HG02588 (cell line): ENCODE results near the gene FLVCR2.

ENCODE experiments used
- ATAC-seq: cut with Tn5 transposase; IDR thresholded peaks from one replicate; pipeline ENCODE4 v1.9.1; 2021; ENCODE audit warnings: mild to moderate bottlenecking, moderate library complexity; ENCODE audit not compliant: unreplicated experiment

Gene FLVCR2

GRCh38 chr14:75553761-75554364, 24.6 kb upstream of the FLVCR2 start:
- no peak for ATAC-seq

DNA sequence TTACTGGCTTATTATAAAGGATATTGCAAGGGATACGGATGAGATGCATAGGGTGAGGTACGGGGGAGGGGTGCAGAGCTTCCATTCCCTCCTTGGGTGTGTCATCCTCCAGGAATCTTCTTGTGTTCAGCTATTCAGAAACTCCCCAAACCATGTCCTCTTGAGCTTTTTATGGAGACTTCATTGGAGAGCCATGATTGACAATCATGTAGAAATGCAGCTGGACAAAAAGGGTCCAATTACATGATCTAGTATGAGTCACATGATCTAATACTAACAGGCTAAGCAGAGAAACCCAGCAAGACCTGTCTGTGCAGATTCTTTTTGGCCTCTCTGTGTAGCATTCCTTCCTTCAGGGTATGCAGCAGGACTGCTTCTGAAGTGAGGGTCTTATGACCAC, 23.9 kb upstream of the FLVCR2 start:
- ATAC-seq = no peak

GRCh38 chr14:75558440-75558839, 20.0 kb upstream of the FLVCR2 start:
- no peak for ATAC-seq

GRCh38 chr14:75559045-75559444, 19.4 kb upstream of the FLVCR2 start:
- ATAC-seq = no peak

DNA sequence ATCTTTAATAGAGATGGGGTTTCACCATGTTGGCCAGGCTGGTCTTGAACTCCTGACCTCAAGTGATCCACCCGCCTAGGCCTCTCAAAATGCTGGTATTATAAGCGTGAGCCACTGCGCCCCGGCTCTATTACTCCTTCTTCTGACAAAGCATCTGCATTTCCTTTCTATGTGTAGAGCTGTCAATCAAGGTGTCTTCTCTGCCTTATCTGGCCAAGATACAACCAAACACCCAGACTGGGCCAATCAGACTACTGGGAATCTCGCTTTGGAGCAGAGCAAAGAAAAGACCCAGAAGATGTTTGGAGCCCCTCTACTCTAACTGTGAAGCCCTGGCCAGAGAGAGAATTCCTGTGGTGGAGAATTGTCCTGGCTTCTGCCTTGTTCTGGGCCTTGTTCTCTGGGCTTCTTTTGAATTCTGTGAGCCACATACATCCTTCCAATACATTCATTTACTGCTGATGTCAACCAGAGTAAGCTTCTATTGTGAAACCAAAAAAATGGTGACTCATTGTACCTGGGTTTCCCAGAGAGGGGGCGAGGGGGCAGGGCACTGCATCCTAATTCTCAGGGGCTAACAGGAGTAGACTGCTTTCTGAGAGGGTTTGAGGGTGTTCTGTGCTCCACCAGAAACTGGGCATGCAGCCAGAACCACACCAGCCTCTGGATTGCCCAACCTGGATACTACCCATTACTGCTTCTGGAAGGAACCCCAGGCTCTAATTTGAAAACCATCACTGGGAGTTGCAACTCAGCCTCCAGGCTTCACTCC, 18.8 kb upstream of the FLVCR2 start:
- no peak for ATAC-seq

DNA sequence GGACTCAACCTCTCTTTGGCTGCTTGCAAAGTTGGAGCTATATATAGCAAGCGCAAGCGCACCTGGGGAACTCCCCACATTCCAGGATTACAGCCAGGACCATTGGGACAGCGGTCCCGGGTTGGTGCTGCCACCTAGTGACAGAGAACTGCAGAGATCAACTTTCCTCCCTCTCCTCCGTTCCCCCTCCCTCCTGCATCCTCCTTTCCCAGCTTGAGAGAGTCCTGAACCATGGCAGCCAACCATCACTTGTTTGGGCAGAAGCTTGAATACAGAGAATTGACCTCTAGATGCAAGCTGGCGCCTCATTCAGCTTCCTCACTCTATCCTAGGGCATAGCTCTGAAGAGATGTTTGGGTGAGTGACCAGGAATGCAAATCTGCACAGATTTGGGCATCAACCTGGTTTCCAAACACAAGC, 17.4 kb upstream of the FLVCR2 start:
- ATAC-seq = no peak

DNA sequence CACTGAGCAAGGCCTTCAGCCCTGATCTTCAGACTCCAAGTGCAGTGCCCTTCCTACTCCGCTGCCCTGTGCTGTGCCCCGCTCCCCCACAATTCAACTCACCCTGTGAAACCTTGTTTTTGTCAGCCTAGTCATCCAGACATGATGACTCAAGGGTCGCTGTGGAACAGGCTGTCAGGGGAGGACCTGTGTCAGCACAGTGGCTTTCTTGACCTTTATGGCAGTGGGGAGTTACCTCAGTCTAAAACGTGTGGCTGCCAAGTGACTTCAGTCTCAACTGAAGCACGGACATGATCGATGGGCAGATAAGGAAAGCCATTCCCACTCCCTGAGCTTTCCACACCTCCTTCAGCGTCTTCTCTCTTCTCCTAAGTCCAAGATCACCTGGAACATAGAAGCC, 16.3 kb upstream of the FLVCR2 start:
- no peak for ATAC-seq

GRCh38 chr14:75562489-75562888, 15.9 kb upstream of the FLVCR2 start:
- ATAC-seq = no peak

DNA sequence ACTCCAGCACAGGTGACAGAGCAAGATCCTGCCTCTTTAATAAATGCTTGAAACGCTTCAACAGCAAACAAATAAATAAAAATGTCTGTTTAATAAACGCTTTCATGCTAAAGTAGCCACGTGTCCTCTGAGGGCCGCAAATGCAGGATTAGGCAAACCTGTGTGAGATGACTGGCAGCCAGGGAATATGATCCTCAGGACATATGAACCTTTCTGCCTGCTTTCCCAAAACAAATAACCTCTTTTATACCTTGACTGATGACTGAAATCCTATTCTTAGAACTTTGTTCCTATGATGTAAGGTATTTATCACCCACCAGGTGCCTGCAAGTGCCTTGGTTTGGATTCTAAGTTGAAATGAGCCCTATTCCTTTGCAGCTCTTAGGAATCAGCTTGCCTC, 14.5 kb upstream of the FLVCR2 start:
- ATAC-seq = no peak

GRCh38 chr14:75565056-75565455, 13.4 kb upstream of the FLVCR2 start:
- no peak for ATAC-seq

- no peak for ATAC-seq
Observed at GRCh38 chr14:75566321-75566720, 12.1 kb upstream of the FLVCR2 start.

- no peak for ATAC-seq
Observed at GRCh38 chr14:75566752-75567151, 11.7 kb upstream of the FLVCR2 start.

GRCh38 chr14:75568140-75568539, 10.3 kb upstream of the FLVCR2 start:
- ATAC-seq = no peak

DNA sequence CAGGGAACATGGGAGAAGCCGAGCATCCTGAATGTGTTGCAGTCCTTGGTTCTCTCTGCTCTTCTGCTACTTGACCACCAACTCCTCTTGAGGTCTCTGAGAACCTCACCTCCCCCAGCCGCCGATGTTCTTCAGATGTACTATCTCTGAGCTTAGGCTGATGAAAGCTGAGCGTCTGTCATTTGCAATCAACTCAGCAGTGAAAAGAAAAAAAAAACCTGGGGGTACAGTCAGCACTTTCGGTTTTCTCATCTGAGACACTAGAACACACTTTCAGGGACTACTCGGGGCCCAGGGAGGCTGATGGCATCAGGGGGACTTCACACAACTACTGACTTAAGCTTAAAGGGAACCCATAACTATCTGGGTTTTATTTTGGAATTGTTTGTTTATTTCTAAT, 9.6 kb upstream of the FLVCR2 start:
- ATAC-seq = no peak

DNA sequence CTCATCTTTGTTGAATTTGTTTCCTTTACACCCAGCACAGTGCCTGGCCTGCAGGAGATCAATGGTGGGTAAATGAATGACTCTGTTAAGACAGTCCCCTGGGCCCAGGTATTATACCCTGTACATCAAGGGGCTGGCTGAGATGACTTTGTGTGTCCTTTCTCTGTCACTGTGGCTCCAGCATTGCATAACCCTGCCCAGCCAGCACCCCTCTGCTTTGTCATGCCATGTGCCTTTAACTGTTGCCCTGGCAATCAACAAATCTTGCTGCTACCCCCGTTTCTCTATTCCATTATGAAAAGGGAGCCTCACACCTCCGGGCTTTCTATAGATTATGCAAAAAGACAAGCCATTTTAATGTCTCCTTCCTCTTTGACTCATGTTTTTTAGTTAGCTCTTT, 7.6 kb upstream of the FLVCR2 start:
- ATAC-seq = no peak

DNA sequence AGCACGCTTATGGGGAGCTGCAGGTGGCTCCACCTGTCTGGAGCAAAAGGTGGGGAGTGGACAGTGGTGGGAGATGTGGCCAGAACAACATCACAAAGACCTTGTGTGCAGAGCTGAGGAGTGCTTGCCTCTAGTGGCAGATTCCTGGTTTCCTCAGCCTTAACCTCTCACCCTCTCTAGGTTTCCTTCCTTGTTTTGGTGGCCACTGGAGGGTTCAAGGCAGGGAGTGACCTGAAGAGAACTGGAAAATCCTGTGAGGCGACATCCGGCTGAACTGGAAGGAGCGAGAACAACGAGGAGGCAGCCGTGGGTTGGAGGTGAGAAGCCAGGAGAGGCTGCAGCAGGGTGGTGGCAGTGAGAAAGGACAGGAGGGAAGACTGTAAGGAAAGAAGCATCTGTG, 6.3 kb upstream of the FLVCR2 start:
- ATAC-seq = no peak

DNA sequence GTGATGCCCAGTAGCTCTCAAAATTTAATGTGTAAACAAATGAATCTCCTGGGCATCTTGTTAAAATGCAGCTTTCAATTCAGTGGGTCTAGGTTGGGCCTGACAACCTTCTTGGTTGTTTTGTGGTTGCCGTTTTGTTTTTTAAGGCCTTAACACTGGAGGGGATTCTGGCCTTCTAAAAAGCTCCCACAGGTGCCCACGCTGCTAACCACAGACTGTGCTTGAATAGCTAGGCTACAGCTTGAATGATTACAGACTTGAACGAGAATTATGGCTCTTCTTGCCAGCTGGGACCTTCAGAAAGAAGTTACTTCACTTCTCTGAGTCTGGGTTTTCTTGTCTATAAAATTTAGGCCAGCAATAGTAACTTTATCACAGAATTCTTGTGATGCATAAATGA, 1.3 kb upstream of the FLVCR2 start:
- no peak for ATAC-seq

GRCh38 chr14:75577729-75578101, 705 bp upstream of the FLVCR2 start:
- peak; percentile 66 for ATAC-seq

- peak; percentile 14 for ATAC-seq
Observed at GRCh38 chr14:75578786-75579337, 442 bp downstream of the FLVCR2 start.

DNA sequence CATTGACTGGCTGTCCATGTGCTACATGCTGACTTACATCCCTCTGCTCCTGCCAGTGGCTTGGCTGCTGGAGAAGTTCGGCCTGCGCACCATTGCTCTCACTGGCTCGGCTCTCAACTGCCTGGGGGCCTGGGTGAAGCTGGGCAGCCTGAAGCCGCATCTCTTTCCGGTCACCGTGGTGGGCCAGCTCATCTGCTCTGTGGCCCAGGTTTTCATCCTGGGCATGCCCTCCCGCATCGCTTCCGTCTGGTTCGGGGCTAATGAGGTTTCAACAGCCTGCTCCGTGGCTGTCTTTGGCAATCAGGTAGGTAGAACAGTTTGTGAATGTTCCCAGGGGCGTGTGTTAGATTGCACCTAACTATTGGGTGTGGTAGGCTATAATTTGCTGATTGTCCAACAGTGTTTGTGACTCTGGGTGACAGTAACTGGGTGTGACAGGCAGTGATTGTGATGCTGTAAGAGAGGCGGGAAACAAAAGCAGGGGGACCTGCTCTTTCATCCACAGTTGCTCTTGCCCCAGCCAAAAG, 981 bp downstream of the FLVCR2 start:
- no peak for ATAC-seq

DNA sequence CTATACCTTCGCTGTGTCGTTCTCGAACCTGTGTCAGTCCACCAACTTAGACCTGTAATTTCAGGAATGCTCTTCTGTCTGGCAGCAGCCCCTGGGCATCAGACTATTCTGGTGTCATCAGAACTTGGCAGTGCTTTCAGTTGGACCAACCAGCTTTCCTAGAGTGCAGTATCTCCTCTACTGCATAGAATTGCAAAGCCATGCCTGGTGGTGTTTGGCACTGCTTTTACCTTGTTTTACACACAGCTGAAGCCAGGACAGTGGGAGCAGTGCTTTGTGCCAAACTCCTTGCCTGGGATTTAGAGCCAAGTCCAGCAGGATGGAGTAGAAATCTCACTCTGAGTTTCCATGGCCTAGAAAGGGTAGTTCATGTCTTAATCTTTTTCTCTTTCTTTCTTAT, 1.5 kb downstream of the FLVCR2 start:
- no peak for ATAC-seq

DNA sequence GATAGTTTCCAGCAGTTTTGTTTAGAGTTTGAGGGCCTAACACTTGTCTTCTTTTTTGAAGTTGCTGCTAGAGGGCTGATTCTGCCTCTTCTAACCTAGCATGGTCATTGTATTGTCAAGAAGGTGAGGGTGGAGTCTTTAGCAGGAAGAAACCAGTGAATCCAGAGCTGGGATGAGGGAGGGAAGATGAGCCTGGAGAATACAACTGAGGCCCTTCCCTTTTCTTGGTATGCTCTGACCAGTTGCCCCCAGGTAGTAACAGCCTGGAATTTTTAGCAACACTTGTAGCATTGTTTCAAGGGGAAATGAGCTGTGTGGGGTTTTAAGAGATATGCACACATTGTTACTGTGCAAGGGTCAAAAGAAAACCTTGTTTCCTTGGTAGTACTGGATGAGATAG, 9.0 kb downstream of the FLVCR2 start:
- no peak for ATAC-seq
